SU-DHL-6 (cell line): ENCODE measurements around the gene ACTN1.

Experiments
- H2AFZ ChIP-seq: fragments of 200-600 bp; sonication (generic); 2 replicates; pipeline ENCODE4 v1.6.1; 2014; ENCODE audit warnings: low read depth, mild to moderate bottlenecking, moderate library complexity, mixed read lengths, antibody characterized with exemption, low read length; ENCODE audit not compliant: severe bottlenecking
- H3F3A ChIP-seq: fragments of 200-600 bp; shearing (Covaris generic); 2 replicates; pipeline ENCODE4 v1.6.0; 2016; ENCODE audit warnings: antibody characterized with exemption, mild to moderate bottlenecking; ENCODE audit not compliant: insufficient read depth
- H3K27ac ChIP-seq: fragments of 200-600 bp; sonication (generic); 2 replicates; pipeline ENCODE4 v1.5.1; 2016; ENCODE audit warnings: low read depth, mild to moderate bottlenecking, low read length, moderate library complexity, mixed read lengths
- H3K27me3 ChIP-seq: fragments of 200-600 bp; sonication (generic), shearing (Covaris generic); 2 replicates; pipeline ENCODE4 v1.6.0; 2014; ENCODE audit warnings: mild to moderate bottlenecking, low read length
- H3K36me3 ChIP-seq: fragments of 200-600 bp; sonication (generic); 2 replicates; pipeline ENCODE4 v1.6.1; 2014; ENCODE audit warnings: mild to moderate bottlenecking, low read length, mixed read lengths
- H3K4me2 ChIP-seq: fragments of 300-600, 200-600 bp; shearing (Covaris generic), sonication (generic); 2 replicates; pipeline ENCODE4 v1.6.0; 2014; ENCODE audit warnings: low read length, low read depth, mild to moderate bottlenecking; ENCODE audit not compliant: poor library complexity, severe bottlenecking
- H3K4me3 ChIP-seq: fragments of 200-600 bp; sonication (generic); 2 replicates; pipeline ENCODE4 v1.5.1; 2014; ENCODE audit warnings: antibody characterized with exemption, low read length, mild to moderate bottlenecking, mixed read lengths; ENCODE audit not compliant: insufficient read depth, poor library complexity, severe bottlenecking
- H3K79me2 ChIP-seq: fragments of 200-600 bp; sonication (generic); 2 replicates; pipeline ENCODE4 v1.6.1; 2014; ENCODE audit warnings: mild to moderate bottlenecking, low read length, moderate library complexity; ENCODE audit not compliant: insufficient read depth
- H3K9ac ChIP-seq: fragments of 200-600 bp; sonication (generic); 2 replicates; pipeline ENCODE4 v1.7.0; 2014; ENCODE audit warnings: mild to moderate bottlenecking, low read length
- H3K9me2 ChIP-seq: fragments of 200-600 bp; sonication (generic); replicated peaks from 2 replicates; pipeline ENCODE4 v1.6.1; 2014; ENCODE audit warnings: low read length; ENCODE audit not compliant: insufficient read depth
- H3K9me3 ChIP-seq: fragments of 200-600 bp; sonication (generic); 2 replicates; pipeline ENCODE4 v1.6.1; 2014; ENCODE audit warnings: low read length, mixed read lengths; ENCODE audit not compliant: insufficient read depth
- H4K20me1 ChIP-seq: fragments of 200-600 bp; sonication (generic); 2 replicates; pipeline ENCODE4 v1.6.1; 2014; ENCODE audit warnings: low read depth, mild to moderate bottlenecking, antibody characterized with exemption, low read length, moderate library complexity, mixed read lengths
- EZH2phosphoT487 ChIP-seq: fragments of 200-600 bp; sonication (generic), shearing (Covaris generic); conservative IDR thresholded peaks from 2 replicates; pipeline ENCODE4 v1.6.1; 2018; ENCODE audit warnings: mild to moderate bottlenecking, antibody characterized with exemption, low read length, moderate library complexity, mixed read lengths
- TF ChIP-seq, protein P1 (sequence below): fragments of 200-600 bp; sonication (generic); IDR thresholded peaks from one replicate; pipeline ENCODE4 v1.5.1; 2017; ENCODE audit warnings: antibody characterized with exemption, mild to moderate bottlenecking, low read length, moderate library complexity; ENCODE audit not compliant: insufficient read depth, poor library complexity, severe bottlenecking

ACTN1 gene

DNA sequence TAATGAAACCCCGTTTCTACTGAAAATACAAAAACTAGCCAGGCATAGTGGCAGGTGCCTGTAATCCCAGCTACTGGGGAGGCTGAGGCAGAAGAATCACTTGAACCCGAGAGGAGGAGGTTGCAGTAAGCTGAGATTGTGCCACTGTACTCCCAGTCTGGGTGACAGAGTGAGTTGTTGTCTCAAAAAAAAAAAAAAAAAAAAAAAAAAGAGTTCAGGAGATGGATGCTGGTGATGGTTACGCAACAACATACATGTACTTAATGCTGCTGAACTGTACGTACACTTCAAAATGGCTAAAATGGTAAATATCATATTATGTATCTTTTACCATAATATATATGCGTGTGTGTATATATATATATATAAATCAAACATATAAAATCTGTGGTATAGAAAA lies 29.0 kb downstream of the ACTN1 start:
- H3F3A ChIP-seq: no peaks in the 10 kb centered on the region
- no peak overlapping the region for H3K4me2 ChIP-seq
- H3K27me3 ChIP-seq: no peaks in the 10 kb centered on the region

DNA sequence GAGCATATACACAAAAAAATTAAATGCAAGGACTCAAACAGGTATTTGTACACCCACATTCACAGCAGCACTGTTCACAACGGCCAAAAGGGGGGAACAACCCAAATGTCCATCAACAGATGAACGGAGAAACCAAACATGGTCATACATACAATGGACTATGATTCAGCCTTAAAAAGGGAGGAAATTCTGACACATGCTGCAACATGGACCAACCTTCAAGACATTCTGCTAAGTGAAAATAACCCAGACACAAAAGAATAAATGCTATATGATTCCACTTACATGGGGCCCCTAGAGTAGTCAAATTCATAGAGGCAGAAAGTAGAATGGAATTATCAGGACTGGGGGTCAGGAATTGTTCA lies 29.5 kb downstream of the ACTN1 start:
- Histone ChIP-seq H2AFZ (no peak overlapping the region), H3K27me3 (no peaks in the 10 kb centered on the region), H3K9ac (no peak overlapping the region), H3K9me3 (no peaks in the 10 kb centered on the region), H4K20me1 (no peaks in the 10 kb centered on the region), H3K36me3 (no peaks in the 10 kb centered on the region), H3K79me2 (no peaks in the 10 kb centered on the region), H3K4me2 (no peak overlapping the region), H3K4me3 (no peak overlapping the region), H3K9me2 (no peaks in the 10 kb centered on the region), H3K27ac (no peak overlapping the region), H3F3A (no peaks in the 10 kb centered on the region)
- TF ChIP-seq, protein P1, sequence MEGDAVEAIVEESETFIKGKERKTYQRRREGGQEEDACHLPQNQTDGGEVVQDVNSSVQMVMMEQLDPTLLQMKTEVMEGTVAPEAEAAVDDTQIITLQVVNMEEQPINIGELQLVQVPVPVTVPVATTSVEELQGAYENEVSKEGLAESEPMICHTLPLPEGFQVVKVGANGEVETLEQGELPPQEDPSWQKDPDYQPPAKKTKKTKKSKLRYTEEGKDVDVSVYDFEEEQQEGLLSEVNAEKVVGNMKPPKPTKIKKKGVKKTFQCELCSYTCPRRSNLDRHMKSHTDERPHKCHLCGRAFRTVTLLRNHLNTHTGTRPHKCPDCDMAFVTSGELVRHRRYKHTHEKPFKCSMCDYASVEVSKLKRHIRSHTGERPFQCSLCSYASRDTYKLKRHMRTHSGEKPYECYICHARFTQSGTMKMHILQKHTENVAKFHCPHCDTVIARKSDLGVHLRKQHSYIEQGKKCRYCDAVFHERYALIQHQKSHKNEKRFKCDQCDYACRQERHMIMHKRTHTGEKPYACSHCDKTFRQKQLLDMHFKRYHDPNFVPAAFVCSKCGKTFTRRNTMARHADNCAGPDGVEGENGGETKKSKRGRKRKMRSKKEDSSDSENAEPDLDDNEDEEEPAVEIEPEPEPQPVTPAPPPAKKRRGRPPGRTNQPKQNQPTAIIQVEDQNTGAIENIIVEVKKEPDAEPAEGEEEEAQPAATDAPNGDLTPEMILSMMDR: no peak
- no peak for TF ChIP-seq EZH2phosphoT487

More for the DNA sequence above, 29.0 kb downstream of the ACTN1 start:
- Histone ChIP-seq H3K4me3 (no peak overlapping the region), H2AFZ (no peak overlapping the region), H3K9me2 (no peaks in the 10 kb centered on the region), H3K27ac (no peak overlapping the region), H3K79me2 (no peaks in the 10 kb centered on the region), H4K20me1 (no peaks in the 10 kb centered on the region), H3K36me3 (no peaks in the 10 kb centered on the region), H3K9ac (no peak overlapping the region), H3K9me3 (no peaks in the 10 kb centered on the region)
- no peak for TF ChIP-seq EZH2phosphoT487
- TF ChIP-seq, protein P1: no peak

DNA sequence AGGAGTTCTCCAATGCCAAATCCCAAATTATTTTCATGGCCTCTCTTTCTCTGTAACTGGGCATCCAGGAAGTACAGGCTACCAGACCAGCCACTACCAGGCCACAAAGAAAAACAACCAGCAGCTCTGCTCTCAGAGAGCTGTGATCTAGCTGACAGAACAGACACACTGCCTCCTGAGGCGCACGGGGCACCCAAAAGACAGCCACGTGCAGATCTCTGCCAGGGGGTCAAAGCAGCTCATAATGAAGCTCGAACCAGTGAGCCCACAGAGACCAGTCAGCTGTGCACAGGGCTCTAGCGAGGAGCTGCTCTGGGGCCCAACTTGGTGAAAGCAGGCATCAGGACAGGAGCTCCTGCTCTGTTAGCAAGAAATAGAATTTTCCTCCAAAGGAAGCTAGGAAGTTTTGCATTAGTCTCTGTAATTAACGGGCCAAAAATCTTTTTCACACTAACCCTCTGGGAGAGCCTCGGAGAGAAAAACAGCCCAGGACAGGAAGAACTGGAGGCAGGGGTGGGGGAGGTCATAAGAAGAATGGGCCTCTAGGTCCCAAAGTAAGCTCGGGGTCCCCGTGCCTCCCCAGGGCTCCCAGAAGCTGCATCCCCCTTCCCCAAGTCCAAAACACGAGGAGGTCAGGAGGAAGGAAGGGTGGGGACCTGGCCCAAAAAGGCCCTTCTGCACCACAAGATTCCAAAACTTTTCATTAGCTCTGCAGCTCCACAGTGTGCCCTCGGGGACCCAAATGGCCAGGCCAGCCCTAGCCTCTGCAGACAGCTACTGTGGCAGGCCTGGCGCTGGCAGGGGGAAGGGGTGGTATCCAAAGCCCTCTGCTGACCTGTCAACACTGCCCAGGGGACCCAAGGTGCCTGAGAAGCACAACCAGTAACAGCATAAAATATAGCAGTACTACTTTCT lies 30.2 kb downstream of the ACTN1 start:
- TF ChIP-seq, protein P1: no peak
- TF ChIP-seq EZH2phosphoT487: no peak
- Histone ChIP-seq H3K79me2 (no peaks in the 10 kb centered on the region), H3K9me2 (no peaks in the 10 kb centered on the region), H2AFZ (no peak overlapping the region), H3K9ac (no peak overlapping the region), H3K4me2 (no peak overlapping the region), H3K4me3 (no peak overlapping the region), H3F3A (no peaks in the 10 kb centered on the region), H3K36me3 (no peaks in the 10 kb centered on the region), H3K27me3 (no peaks in the 10 kb centered on the region), H4K20me1 (no peaks in the 10 kb centered on the region), H3K27ac (no peak overlapping the region), H3K9me3 (no peaks in the 10 kb centered on the region)
